PFSK-1 (cell line): Measurements from ENCODE around the gene MFF.

Source experiments
- FOXP2 ChIP-seq: optimal IDR thresholded peaks from 2 replicates; pipeline ENCODE3; 2011; ENCODE audit warnings: borderline replicate concordance, control low read depth, inconsistent platforms; ENCODE audit not compliant: insufficient read depth; ENCODE audit errors: extremely low read length, extremely low read depth
- POLR2AphosphoS5 ChIP-seq: IDR thresholded peaks from 2 replicates; pipeline ENCODE4 v1.6.1; 2012; ENCODE audit warnings: low read depth, mild to moderate bottlenecking, control low read depth, low read length, moderate library complexity
- SIN3A ChIP-seq: IDR thresholded peaks from 2 replicates; pipeline ENCODE4 v1.6.1; 2012; ENCODE audit warnings: mild to moderate bottlenecking, low read length, moderate library complexity, borderline replicate concordance; ENCODE audit not compliant: insufficient read depth
- TAF1 ChIP-seq: IDR thresholded peaks from 2 replicates; pipeline ENCODE4 v1.6.1; 2012; ENCODE audit warnings: low read length, control low read depth, borderline replicate concordance; ENCODE audit not compliant: insufficient read depth

DNA sequence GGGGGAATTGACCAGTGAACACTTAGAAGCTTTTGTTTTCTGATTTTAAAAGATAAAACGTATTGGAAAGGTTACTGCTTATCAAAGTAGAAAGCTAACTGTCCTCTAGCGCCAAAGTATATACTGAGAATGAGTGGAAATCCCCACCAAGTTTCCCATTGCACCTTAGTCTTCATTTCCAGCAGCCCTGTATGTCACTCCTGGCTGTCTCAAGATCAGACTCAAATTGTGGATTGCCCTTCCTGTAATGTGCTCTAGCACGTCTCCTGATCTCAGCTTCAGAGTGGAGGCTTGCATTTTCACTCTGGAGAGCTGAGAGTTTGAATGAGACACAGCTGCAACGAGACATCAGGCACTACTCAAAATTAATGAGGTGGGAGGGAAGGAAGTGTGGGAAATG, 26.6 kb downstream of the MFF start:
- no peak for TF ChIP-seq FOXP2
- TF ChIP-seq SIN3A, result no peak
- TF ChIP-seq TAF1, result no peak
- TF ChIP-seq POLR2AphosphoS5, result no peak
